PC-3 (cell line): Measurements from ENCODE around the gene RSAD2. TPM values are rescaled to one million over a fixed set of nuclear protein-coding genes. Genes with fewer than 3 reads are reported as not detected.

Experiments used
- ATAC-seq: fragments of 200-7000 bp; cut with Tn5 transposase; 2 replicates; pipeline ENCODE4 v1.9.1; 2020; ENCODE audit warnings: mild to moderate bottlenecking, moderate library complexity
- BruUV-seq: library from RNA; stranded (reverse); fragments of 400-500 nt; replicated peaks from 2 replicates; lab custom pipeline; 2021; lab: Mats Ljungman, UMichigan
- CTCF ChIA-PET: fragments of 300-600 bp; sonication (Branson Sonifier 250); formaldehyde crosslinking; loops from one replicate; lab custom pipeline; 2022; ENCODE audit warnings: antibody characterized with exemption; lab: Charles Lee
- POLR2A ChIA-PET: fragments of 300-600 bp; sonication (Branson Sonifier 250); formaldehyde crosslinking; loops from one replicate; lab custom pipeline; 2022; ENCODE audit warnings: antibody characterized with exemption; ENCODE audit not compliant: unreplicated experiment; lab: Charles Lee
- DNase-seq: peaks from one replicate; pipeline ENCODE4 v3.0.0-alpha.2; 2015
- H2AFZ ChIP-seq: fragments of 300-600 bp; sonication (generic); 2 replicates; pipeline ENCODE4 v1.6.0; 2016; ENCODE audit warnings: antibody characterized with exemption, low read length
- H3F3A ChIP-seq: fragments of 300-600 bp; sonication (generic); one replicate; pipeline ENCODE4 v1.6.0; 2017; ENCODE audit warnings: antibody characterized with exemption, low read length, control low read depth, mild to moderate bottlenecking; ENCODE audit not compliant: unreplicated experiment
- H3K27ac ChIP-seq: fragments of 300-600 bp; sonication (generic); 2 replicates; pipeline ENCODE4 v1.5.1; 2016; ENCODE audit warnings: mild to moderate bottlenecking, low read length
- H3K27me3 ChIP-seq: fragments of 300-600 bp; sonication (generic); 2 replicates; pipeline ENCODE4 v1.6.1; 2016; ENCODE audit warnings: low read length, mixed read lengths
- H3K36me3 ChIP-seq: fragments of 300-600 bp; sonication (generic); 2 replicates; pipeline ENCODE4 v1.6.1; 2016; ENCODE audit warnings: low read depth, mixed run types, low read length, mixed read lengths
- H3K4me1 ChIP-seq: fragments of 300-600 bp; sonication (generic); 2 replicates; pipeline ENCODE4 v1.5.1; 2016; ENCODE audit warnings: low read length; ENCODE audit not compliant: insufficient read depth
- H3K4me2 ChIP-seq: fragments of 300-600 bp; sonication (generic); 2 replicates; pipeline ENCODE4 v1.6.0; 2016; ENCODE audit warnings: low read length
- H3K4me3 ChIP-seq: fragments of 300-600 bp; sonication (generic); 2 replicates; pipeline ENCODE4 v1.5.1; 2016; ENCODE audit warnings: mild to moderate bottlenecking, low read length, mixed read lengths
- H3K79me2 ChIP-seq: fragments of 300-600 bp; sonication (generic); 2 replicates; pipeline ENCODE4 v1.6.1; 2017; ENCODE audit warnings: low read length, mixed read lengths
- H3K9ac ChIP-seq: fragments of 300-600 bp; sonication (generic); 2 replicates; pipeline ENCODE4 v1.6.0; 2016; ENCODE audit warnings: mild to moderate bottlenecking, low read length
- H3K9me2 ChIP-seq: fragments of 300-600 bp; sonication (generic); replicated peaks from 2 replicates; pipeline ENCODE4 v1.6.1; 2016; ENCODE audit warnings: mixed run types, low read length, mixed read lengths
- H3K9me3 ChIP-seq: fragments of 300-600 bp; sonication (generic); 2 replicates; pipeline ENCODE4 v1.6.1; 2016; ENCODE audit warnings: low read length, mixed read lengths
- H4K20me1 ChIP-seq: fragments of 300-600 bp; sonication (generic); 2 replicates; pipeline ENCODE4 v1.6.1; 2016; ENCODE audit warnings: low read length, mixed read lengths
- CTCF ChIP-seq: fragments of 300-600 bp; sonication (generic); conservative IDR thresholded peaks from 2 replicates; pipeline ENCODE4 v1.5.1; 2017; ENCODE audit warnings: antibody characterized with exemption, low read depth, mild to moderate bottlenecking, low read length
- EZH2 ChIP-seq: fragments of 300-600 bp; sonication (generic); IDR thresholded peaks from one replicate; pipeline ENCODE4 v1.6.1; 2017; ENCODE audit warnings: antibody characterized with exemption, mild to moderate bottlenecking, low read length; ENCODE audit not compliant: unreplicated experiment
- EZH2phosphoT487 ChIP-seq: fragments of 300-600 bp; sonication (generic); IDR thresholded peaks from 2 replicates; pipeline ENCODE4 v1.6.1; 2018; ENCODE audit warnings: mild to moderate bottlenecking, antibody characterized with exemption, low read length, borderline replicate concordance
- intact Hi-C: fragments of 100-400 bp; cut with micrococcal nuclease; formaldehyde crosslinking; loops from 2 replicates; pipeline ENCODE4 v1.9.0; 2023
- total RNA-seq: library from RNA; depleted of rRNA; stranded (reverse); fragments of >200 nt; gene quantifications from 2 replicates; pipeline ENCODE4 v1.2.3, GENCODE V29; 2014

RSAD2 gene
- total RNA-seq, 1 experiment from 2014 or later, result 2.1 TPM

- H2AFZ ChIP-seq, result no peak overlapping the region
- H3K79me2 ChIP-seq, result peaks cover 19% of the 10 kb centered on the region
- TF ChIP-seq EZH2phosphoT487, result no peak
- BruUV-seq, result no TSS peak
- no peak overlapping the region for H3K9ac ChIP-seq
- intact Hi-C loops, result loop anchor here (5.0 kb wide), 2 partner anchors 112 to 162 kb away; no protein-coding TSS in a partner anchor
- H4K20me1 ChIP-seq, result peaks cover 11% of the 10 kb centered on the region; the same call in 1 of the 2 replicates
- ATAC-seq (no peak), DNase-seq (no peak)
- POLR2A ChIA-PET, result interaction anchor here (0.6 kb wide), 1 partner anchor 42 kb away, joined by 3 read pairs; no protein-coding TSS in a partner anchor
- CTCF ChIA-PET, result interaction anchor here (1.2 kb wide), 1 partner anchor 114 kb away, joined by 4 read pairs; no protein-coding TSS in a partner anchor
- H3K36me3 ChIP-seq, result no peaks in the 10 kb centered on the region
- no peaks in the 10 kb centered on the region for H3F3A ChIP-seq
- H3K4me1 ChIP-seq, result peaks cover 40% of the 10 kb centered on the region
- H3K9me3 ChIP-seq, result no peaks in the 10 kb centered on the region
- no peak overlapping the region for H3K4me3 ChIP-seq
- H3K4me2 ChIP-seq, result no peak overlapping the region
- peak overlapping the region; percentile 12; the same call in 1 of the 2 replicates for H3K27ac ChIP-seq
- no peaks in the 10 kb centered on the region for H3K9me2 ChIP-seq
- H3K27me3 ChIP-seq, result no peaks in the 10 kb centered on the region
Measured at GRCh38 chr2:6919901-6920742, 42.5 kb downstream of the RSAD2 start.

GRCh38 chr2:6920743-6921064 lies 43.1 kb downstream of the RSAD2 start:
- Histone ChIP-seq H3K27me3 (no peaks in the 10 kb centered on the region), H4K20me1 (peaks cover 11% of the 10 kb centered on the region; the same call in 1 of the 2 replicates), H2AFZ (no peak overlapping the region), H3K4me2 (no peak overlapping the region), H3F3A (no peaks in the 10 kb centered on the region), H3K4me1 (peaks cover 37% of the 10 kb centered on the region), H3K9me3 (no peaks in the 10 kb centered on the region), H3K9me2 (no peaks in the 10 kb centered on the region), H3K9ac (no peak overlapping the region), H3K36me3 (no peaks in the 10 kb centered on the region), H3K4me3 (no peak overlapping the region), H3K79me2 (peaks cover 19% of the 10 kb centered on the region), H3K27ac (peak overlapping the region; percentile 12; the same call in 1 of the 2 replicates)
- no peak for ATAC-seq
- ChIA-PET CTCF (no interaction called here), POLR2A (interaction anchor here (0.6 kb wide), 2 partner anchors 41 to 1217 kb away, joined by 3 read pairs; no protein-coding TSS in a partner anchor)
- BruUV-seq, result no TSS peak
- no peak for TF ChIP-seq EZH2
- no peak for TF ChIP-seq EZH2phosphoT487
- no peak for TF ChIP-seq CTCF
- no peak for DNase-seq
- intact Hi-C loops, result no loop called here

DNA sequence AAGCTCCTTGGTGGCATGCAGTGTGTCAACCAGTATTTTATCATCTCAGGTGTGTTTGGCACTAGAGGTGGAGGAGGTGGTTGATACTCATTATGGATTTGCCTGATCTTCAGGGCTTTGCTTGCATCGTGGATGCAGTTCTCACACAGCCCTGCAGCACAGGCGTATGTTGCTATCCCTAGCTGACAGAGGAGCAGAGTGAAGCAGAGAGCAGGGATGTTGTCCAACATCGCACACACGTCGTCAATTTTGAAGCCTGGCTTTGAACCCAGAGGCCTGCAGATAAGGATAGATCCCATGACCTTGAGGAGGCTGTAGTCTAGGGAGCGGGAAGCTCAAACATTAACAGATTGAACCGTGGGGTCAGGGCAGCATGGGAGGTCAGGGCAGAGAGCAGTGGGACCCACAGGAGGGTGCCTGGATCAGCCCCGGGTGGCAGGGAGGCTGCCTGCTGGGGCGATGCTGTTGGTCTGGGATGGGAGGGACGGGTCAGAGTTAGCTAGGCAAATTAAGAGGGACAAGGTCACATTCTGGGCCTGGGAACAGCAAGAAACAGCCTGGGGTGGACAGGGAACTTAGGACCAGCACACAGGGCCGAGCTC lies 43.8 kb downstream of the RSAD2 start:
- intact Hi-C loops, result no loop called here
- no peak overlapping the region for H3K4me3 ChIP-seq
- TF ChIP-seq EZH2phosphoT487 (no peak), EZH2 (no peak), CTCF (no peak)
- H3K36me3 ChIP-seq, result no peaks in the 10 kb centered on the region
- H4K20me1 ChIP-seq, result peaks cover 11% of the 10 kb centered on the region; the same call in 1 of the 2 replicates
- POLR2A ChIA-PET, result interaction anchor here (0.6 kb wide), 1 partner anchor 1216 kb away, joined by 3 read pairs; no protein-coding TSS in a partner anchor
- DNase-seq, result no peak
- no peaks in the 10 kb centered on the region for H3K27me3 ChIP-seq
- H3K79me2 ChIP-seq, result peaks cover 19% of the 10 kb centered on the region
- H3K27ac ChIP-seq, result peak overlapping the region; percentile 12; the same call in 1 of the 2 replicates
- ATAC-seq, result no peak
- peak overlapping the region; percentile 1; the same call in 1 of the 2 replicates for H3K9ac ChIP-seq
- H3K4me2 ChIP-seq, result no peak overlapping the region
- no peaks in the 10 kb centered on the region for H3F3A ChIP-seq
- peaks cover 37% of the 10 kb centered on the region for H3K4me1 ChIP-seq
- no peaks in the 10 kb centered on the region for H3K9me2 ChIP-seq
- BruUV-seq, result no TSS peak
- no peak overlapping the region for H2AFZ ChIP-seq
- CTCF ChIA-PET, result no interaction called here
- H3K9me3 ChIP-seq, result no peaks in the 10 kb centered on the region
